A673 (cell line): Measurements from ENCODE around the gene CDK14. TPM values are rescaled to one million over a fixed set of nuclear protein-coding genes. Genes with fewer than 3 reads are reported as not detected.

ENCODE experiments used
- BruUV-seq: library from RNA; stranded (reverse); fragments of 400-500 nt; replicated peaks from 2 replicates; lab custom pipeline; 2021; lab: Mats Ljungman, UMichigan
- CTCF ChIA-PET: fragments of 300-600 bp; sonication (Branson Sonifier 250); formaldehyde crosslinking; loops from one replicate; lab custom pipeline; 2022; ENCODE audit warnings: antibody characterized with exemption; lab: Charles Lee
- POLR2A ChIA-PET: fragments of 300-600 bp; sonication (Branson Sonifier 250); formaldehyde crosslinking; loops from one replicate; lab custom pipeline; 2022; ENCODE audit warnings: antibody characterized with exemption; ENCODE audit not compliant: low non-redundant PET; lab: Charles Lee
- DNase-seq: peaks from one replicate; pipeline ENCODE4 v3.0.0-alpha.2; 2015; ENCODE audit warnings: low spot score
- H3K27ac ChIP-seq: fragments of 200-600 bp; sonication (generic); 2 replicates; pipeline ENCODE4 v1.5.1; 2016; ENCODE audit warnings: mixed run types, low read depth, mild to moderate bottlenecking, mixed read lengths, antibody characterized with exemption, low read length; ENCODE audit not compliant: poor library complexity, severe bottlenecking
- H3K27me3 ChIP-seq: fragments of 200-600 bp; sonication (generic); replicated peaks from 2 replicates; pipeline ENCODE4 v1.6.1; 2017; ENCODE audit warnings: mixed run types, low read depth, mild to moderate bottlenecking, mixed read lengths, antibody characterized with exemption, low read length; ENCODE audit not compliant: insufficient read depth, poor library complexity
- H3K36me3 ChIP-seq: fragments of 200-600 bp; sonication (generic); 2 replicates; pipeline ENCODE4 v1.6.1; 2016; ENCODE audit warnings: mixed run types, mild to moderate bottlenecking, mixed read lengths, antibody characterized with exemption, low read length; ENCODE audit not compliant: insufficient read depth, poor library complexity, severe bottlenecking
- H3K4me1 ChIP-seq: fragments of 200-600 bp; sonication (generic); 2 replicates; pipeline ENCODE4 v1.6.1; 2017; ENCODE audit warnings: mixed run types, mild to moderate bottlenecking, mixed read lengths, antibody characterized with exemption, low read length; ENCODE audit not compliant: insufficient read depth, poor library complexity, severe bottlenecking
- H3K4me3 ChIP-seq: fragments of 200-600 bp; sonication (generic); 2 replicates; pipeline ENCODE4 v1.5.1; 2016; ENCODE audit warnings: low read depth, mixed run types, mild to moderate bottlenecking, mixed read lengths, low read length; ENCODE audit not compliant: poor library complexity, severe bottlenecking
- H3K9me3 ChIP-seq: fragments of 200-600 bp; sonication (generic); 2 replicates; pipeline ENCODE4 v1.6.1; 2016; ENCODE audit warnings: mixed run types, low read depth, mild to moderate bottlenecking, mixed read lengths, antibody characterized with exemption, low read length; ENCODE audit not compliant: poor library complexity, severe bottlenecking
- EZH2 ChIP-seq: fragments of 200-600 bp; sonication (generic); IDR thresholded peaks from 2 replicates; pipeline ENCODE4 v1.6.1; 2017; ENCODE audit warnings: borderline replicate concordance, low read depth, mild to moderate bottlenecking, mixed read lengths, antibody characterized with exemption, low read length; ENCODE audit not compliant: poor library complexity, severe bottlenecking
- intact Hi-C: fragments of 100-400 bp; cut with micrococcal nuclease; formaldehyde crosslinking; loops from one replicate; pipeline ENCODE4 v1.10.0; 2022; ENCODE audit not compliant: unreplicated experiment
- total RNA-seq: library from RNA; stranded (reverse); gene quantifications from 2 replicates; pipeline ENCODE4 v1.2.3, GENCODE V29; 2021
- TF ChIP-seq, protein P1 (sequence below): fragments of 300-800, 200-600 bp; sonication (generic); conservative IDR thresholded peaks from 2 replicates; pipeline ENCODE4 v1.5.1; 2017; ENCODE audit warnings: low read depth, mild to moderate bottlenecking, antibody characterized with exemption, low read length, moderate library complexity, mixed read lengths

CDK14 gene
- total RNA-seq, 1 experiment from 2014 or later, result 128 TPM

DNA sequence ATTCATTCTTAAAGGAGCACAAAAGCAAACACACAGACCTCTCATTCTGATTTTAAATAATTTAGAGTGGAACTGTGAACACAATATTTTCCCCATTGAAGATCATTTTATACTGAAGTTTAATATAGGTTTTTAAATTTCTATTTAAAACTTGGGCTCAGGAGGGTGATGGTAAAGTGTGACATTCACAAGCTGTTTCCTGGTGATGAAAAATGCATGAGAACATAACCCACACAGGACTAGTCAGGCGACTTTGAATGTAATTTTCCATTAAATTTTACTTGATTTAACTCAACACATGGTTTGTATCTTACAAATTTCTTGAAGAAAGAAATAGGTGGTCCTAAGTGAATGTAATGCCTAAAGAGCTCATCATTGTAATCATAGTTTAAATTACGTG, 143.6 kb downstream of the CDK14 start:
- POLR2A ChIA-PET, result interaction anchor here (0.6 kb wide), 1 partner anchor 11 kb away, joined by 4 read pairs; no protein-coding TSS in a partner anchor
- no peak for TF ChIP-seq EZH2
- TF ChIP-seq, protein P1, sequence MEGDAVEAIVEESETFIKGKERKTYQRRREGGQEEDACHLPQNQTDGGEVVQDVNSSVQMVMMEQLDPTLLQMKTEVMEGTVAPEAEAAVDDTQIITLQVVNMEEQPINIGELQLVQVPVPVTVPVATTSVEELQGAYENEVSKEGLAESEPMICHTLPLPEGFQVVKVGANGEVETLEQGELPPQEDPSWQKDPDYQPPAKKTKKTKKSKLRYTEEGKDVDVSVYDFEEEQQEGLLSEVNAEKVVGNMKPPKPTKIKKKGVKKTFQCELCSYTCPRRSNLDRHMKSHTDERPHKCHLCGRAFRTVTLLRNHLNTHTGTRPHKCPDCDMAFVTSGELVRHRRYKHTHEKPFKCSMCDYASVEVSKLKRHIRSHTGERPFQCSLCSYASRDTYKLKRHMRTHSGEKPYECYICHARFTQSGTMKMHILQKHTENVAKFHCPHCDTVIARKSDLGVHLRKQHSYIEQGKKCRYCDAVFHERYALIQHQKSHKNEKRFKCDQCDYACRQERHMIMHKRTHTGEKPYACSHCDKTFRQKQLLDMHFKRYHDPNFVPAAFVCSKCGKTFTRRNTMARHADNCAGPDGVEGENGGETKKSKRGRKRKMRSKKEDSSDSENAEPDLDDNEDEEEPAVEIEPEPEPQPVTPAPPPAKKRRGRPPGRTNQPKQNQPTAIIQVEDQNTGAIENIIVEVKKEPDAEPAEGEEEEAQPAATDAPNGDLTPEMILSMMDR, result no peak
- H3K27me3 ChIP-seq, result no peaks in the 10 kb centered on the region
- intact Hi-C loops, result loop anchor here (10.0 kb wide), 1 partner anchor 285 kb away; no protein-coding TSS in a partner anchor
- no peaks in the 10 kb centered on the region for H3K9me3 ChIP-seq
- CTCF ChIA-PET, result no interaction called here
- no peak overlapping the region for H3K4me3 ChIP-seq
- peaks cover 63% of the 10 kb centered on the region for H3K4me1 ChIP-seq
- DNase-seq, result no peak
- H3K27ac ChIP-seq, result peak overlapping the region; percentile 27
- no TSS peak for BruUV-seq
- peaks cover 3% of the 10 kb centered on the region for H3K36me3 ChIP-seq

DNA sequence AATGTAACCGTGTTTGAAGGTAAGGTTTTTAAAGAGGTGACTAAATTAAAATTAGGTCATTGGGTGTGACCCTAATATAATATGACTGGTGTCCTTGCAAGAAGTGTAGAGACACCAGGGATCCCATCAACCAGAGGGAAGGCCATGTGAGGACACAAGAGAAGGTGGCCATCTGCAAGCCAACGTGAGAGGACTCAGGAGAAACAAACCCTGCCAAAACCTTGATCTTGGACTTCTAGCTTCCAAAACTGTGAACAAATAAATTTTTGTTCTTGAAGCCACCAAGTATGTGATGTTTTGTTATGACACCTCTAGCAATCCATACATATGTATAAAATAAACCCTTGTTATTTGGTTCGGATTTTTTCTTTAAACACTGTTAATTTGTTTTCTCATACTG, 144.3 kb downstream of the CDK14 start:
- Histone ChIP-seq H3K4me3 (no peak overlapping the region), H3K27me3 (no peaks in the 10 kb centered on the region), H3K27ac (peak overlapping the region; percentile 27), H3K4me1 (peaks cover 63% of the 10 kb centered on the region), H3K36me3 (no peaks in the 10 kb centered on the region), H3K9me3 (no peaks in the 10 kb centered on the region)
- POLR2A ChIA-PET, result no interaction called here
- TF ChIP-seq, protein P1, result no peak
- no peak for TF ChIP-seq EZH2
- DNase-seq, result no peak
- BruUV-seq, result no TSS peak
- CTCF ChIA-PET, result no interaction called here
- intact Hi-C loops, result loop anchor here (10.0 kb wide), 1 partner anchor 286 kb away; no protein-coding TSS in a partner anchor

DNA sequence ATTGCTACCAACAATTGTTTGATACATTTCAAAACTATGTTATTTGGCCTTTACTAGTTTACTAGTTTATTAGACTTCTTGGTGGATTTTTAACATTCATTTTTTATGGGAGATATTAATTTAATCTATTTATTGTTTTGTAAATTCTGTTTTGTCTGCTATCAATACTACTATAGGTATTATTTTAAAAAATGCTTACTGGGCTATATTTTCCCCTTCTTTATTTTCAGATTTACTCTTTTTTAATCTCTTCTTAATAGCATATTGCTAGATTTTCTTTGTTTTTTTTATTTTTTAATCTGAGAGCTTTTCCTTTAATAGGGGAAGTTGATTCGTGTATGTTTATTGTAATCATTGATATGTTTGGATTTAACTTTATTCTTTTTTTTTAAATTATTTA, 147.5 kb downstream of the CDK14 start:
- no peak for DNase-seq
- Histone ChIP-seq H3K4me1 (peaks cover 43% of the 10 kb centered on the region), H3K27me3 (no peaks in the 10 kb centered on the region), H3K9me3 (no peaks in the 10 kb centered on the region), H3K27ac (no peak overlapping the region), H3K36me3 (no peaks in the 10 kb centered on the region), H3K4me3 (no peak overlapping the region)
- ChIA-PET POLR2A (no interaction called here), CTCF (no interaction called here)
- BruUV-seq, result no TSS peak
- intact Hi-C loops, result loop anchor here (10.0 kb wide), 1 partner anchor 289 kb away; no protein-coding TSS in a partner anchor
- TF ChIP-seq EZH2, result no peak
- TF ChIP-seq, protein P1, result no peak
